Dendritic cell treated with granulocyte-macrophage colony-stimulating factor and Interleukin-4, amounts not matched to agents 40 ng/mL and 50 ng/mL, for 4 days (primary cell): Measurements from ENCODE around the gene LTBP3.

ENCODE experiments used
- H3K27ac Mint-ChIP-seq: one replicate; pipeline ENCODE4 v1.8.0; 2022; ENCODE audit warnings: mild to moderate bottlenecking, mixed read lengths
- H3K27me3 Mint-ChIP-seq: one replicate; pipeline ENCODE4 v1.8.0; 2022; ENCODE audit warnings: mild to moderate bottlenecking, mixed read lengths
- H3K36me3 Mint-ChIP-seq: one replicate; pipeline ENCODE4 v1.8.0; 2022; ENCODE audit warnings: low read depth, mixed read lengths
- H3K4me1 Mint-ChIP-seq: one replicate; pipeline ENCODE4 v1.8.0; 2022; ENCODE audit warnings: low read depth, mixed read lengths
- H3K4me3 Mint-ChIP-seq: one replicate; pipeline ENCODE4 v1.8.0; 2022; ENCODE audit warnings: mild to moderate bottlenecking, moderate library complexity, mixed read lengths
- H3K9me3 Mint-ChIP-seq: one replicate; pipeline ENCODE4 v1.8.0; 2022; ENCODE audit warnings: mixed read lengths
- intact Hi-C: fragments of 100-400 bp; cut with micrococcal nuclease; formaldehyde crosslinking; loops from one replicate; pipeline ENCODE4 v1.15.0; 2022

Gene LTBP3

DNA sequence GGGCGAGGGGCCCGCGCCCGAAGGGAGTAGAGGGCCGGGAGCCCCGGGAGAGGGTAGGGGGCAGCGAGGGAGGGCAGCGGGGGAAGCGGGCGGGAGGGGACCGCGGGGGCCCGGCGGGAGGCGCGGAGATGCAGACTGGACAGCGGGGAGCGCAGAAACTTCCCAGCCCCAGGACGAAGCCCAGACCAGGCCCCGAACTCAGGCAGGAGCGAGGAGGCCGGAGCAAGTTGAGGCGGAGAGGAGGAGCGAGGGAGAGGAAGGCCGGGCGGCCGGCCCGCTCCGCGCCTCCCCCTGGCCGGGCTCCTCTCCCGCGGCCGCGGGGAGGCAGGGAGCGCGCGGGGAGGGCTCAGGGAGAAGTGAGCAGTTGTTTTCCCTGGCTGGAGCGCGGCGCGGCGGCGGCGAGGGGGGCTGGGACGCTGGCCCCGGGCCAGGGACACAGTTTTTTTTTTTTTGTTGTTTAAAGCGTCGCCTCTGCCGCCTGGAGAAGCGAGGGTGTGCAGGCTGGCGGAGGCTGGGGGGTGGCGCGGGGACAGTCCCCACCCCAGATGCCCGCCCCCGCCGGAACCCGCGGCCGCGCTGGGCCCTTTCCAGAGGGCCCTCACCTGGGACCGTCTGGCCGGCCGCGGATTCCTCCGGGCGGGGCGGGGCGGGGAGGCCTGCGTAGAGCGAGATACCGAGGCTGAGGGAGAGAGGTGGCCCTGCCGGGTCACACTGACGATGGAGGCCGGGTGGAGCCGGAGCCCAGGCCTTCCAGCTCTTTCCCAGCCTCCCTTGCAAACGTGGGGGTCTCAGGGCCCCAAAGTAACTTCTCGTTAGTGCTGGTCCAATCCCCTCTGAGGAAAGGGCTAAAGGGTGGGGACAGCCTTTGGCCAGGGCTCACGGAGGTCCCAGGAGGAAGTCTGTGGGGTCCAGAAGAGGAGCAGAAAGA is at the start of gene LTBP3:
TSS of gene LTBP3 (minus strand) at position 358 of the 928 bp plus-strand sequence. CDS start 400 bp downstream, outside the sequence.
- Mint-ChIP-seq H3K9me3 (no peaks in the 10 kb centered on the region), H3K36me3 (no peaks in the 10 kb centered on the region), H3K4me1 (peaks cover 47% of the 10 kb centered on the region), H3K27ac (peak within 1 kb of the TSS; percentile 28), H3K27me3 (peaks cover 56% of the 10 kb centered on the region), H3K4me3 (peak within 1 kb of the TSS; percentile 65)
- intact Hi-C loops: no loop called here

GRCh38 chr11:65606876-65607613 is 48.9 kb upstream of the LTBP3 start:
- peaks cover 100% of the 10 kb centered on the region for H3K36me3 Mint-ChIP-seq
- H3K4me3 Mint-ChIP-seq: peak overlapping the region; percentile 4
- H3K4me1 Mint-ChIP-seq: peaks cover 64% of the 10 kb centered on the region
- intact Hi-C loops: no loop called here
- H3K9me3 Mint-ChIP-seq: no peaks in the 10 kb centered on the region
- no peaks in the 10 kb centered on the region for H3K27me3 Mint-ChIP-seq
- H3K27ac Mint-ChIP-seq: no peak overlapping the region

DNA sequence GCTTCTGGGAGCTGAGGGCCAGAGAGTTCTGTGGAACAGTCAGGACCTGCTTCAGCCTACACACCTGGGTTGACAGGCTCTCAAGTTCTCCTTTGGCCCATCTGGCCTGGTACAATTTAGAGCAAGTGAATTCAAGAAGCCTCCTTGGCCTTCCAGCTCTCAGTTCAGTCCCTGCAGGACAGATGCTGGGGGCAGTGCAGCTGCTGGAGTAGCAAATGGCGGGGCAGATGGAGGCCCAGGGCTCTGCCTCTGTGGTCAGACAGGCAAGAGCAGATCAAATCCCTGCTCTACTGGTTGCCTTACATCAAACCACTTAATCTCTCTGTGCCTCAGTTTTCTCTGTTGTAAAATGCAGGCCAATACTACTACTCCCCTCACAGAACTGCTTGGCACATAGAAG is 46.1 kb upstream of the LTBP3 start:
- no peak overlapping the region for H3K4me3 Mint-ChIP-seq
- peaks cover 100% of the 10 kb centered on the region for H3K36me3 Mint-ChIP-seq
- intact Hi-C loops: no loop called here
- peaks cover 41% of the 10 kb centered on the region for H3K4me1 Mint-ChIP-seq
- no peaks in the 10 kb centered on the region for H3K27me3 Mint-ChIP-seq
- no peaks in the 10 kb centered on the region for H3K9me3 Mint-ChIP-seq
- H3K27ac Mint-ChIP-seq: no peak overlapping the region

DNA sequence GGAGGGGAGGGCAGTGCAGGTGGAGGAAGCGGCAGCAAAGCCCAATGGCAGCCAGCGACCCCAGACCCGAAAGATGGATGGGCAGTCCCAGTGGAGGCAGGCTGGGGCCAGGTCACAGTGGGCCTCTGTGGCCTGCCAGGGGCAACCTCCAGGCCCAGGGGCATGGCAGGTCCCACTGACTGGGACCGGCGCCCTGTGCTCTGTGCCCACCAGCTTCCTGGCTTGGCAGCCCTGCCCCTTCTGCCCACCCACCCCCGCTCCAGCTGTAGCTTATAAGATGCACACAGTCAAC is 41.7 kb upstream of the LTBP3 start:
- no peak overlapping the region for H3K27ac Mint-ChIP-seq

GRCh38 chr11:65599216-65599954 is 41.2 kb upstream of the LTBP3 start:
- Mint-ChIP-seq H3K9me3 (no peaks in the 10 kb centered on the region), H3K27me3 (no peaks in the 10 kb centered on the region), H3K4me1 (peaks cover 52% of the 10 kb centered on the region), H3K27ac (no peak overlapping the region), H3K4me3 (no peak overlapping the region), H3K36me3 (peaks cover 93% of the 10 kb centered on the region)
- intact Hi-C loops: no loop called here

More for the DNA sequence above, 41.7 kb upstream of the LTBP3 start:
- H3K27me3 Mint-ChIP-seq: no peaks in the 10 kb centered on the region
- peaks cover 94% of the 10 kb centered on the region for H3K36me3 Mint-ChIP-seq
- no peak overlapping the region for H3K4me3 Mint-ChIP-seq
- no peaks in the 10 kb centered on the region for H3K9me3 Mint-ChIP-seq
- peaks cover 47% of the 10 kb centered on the region for H3K4me1 Mint-ChIP-seq
- intact Hi-C loops: no loop called here

- Mint-ChIP-seq H3K27me3 (no peaks in the 10 kb centered on the region), H3K9me3 (no peaks in the 10 kb centered on the region), H3K27ac (no peak overlapping the region), H3K4me3 (no peak overlapping the region), H3K4me1 (peaks cover 57% of the 10 kb centered on the region), H3K36me3 (peaks cover 93% of the 10 kb centered on the region)
- intact Hi-C loops: no loop called here
Measured at GRCh38 chr11:65598258-65598699, 40.1 kb upstream of the LTBP3 start.

DNA sequence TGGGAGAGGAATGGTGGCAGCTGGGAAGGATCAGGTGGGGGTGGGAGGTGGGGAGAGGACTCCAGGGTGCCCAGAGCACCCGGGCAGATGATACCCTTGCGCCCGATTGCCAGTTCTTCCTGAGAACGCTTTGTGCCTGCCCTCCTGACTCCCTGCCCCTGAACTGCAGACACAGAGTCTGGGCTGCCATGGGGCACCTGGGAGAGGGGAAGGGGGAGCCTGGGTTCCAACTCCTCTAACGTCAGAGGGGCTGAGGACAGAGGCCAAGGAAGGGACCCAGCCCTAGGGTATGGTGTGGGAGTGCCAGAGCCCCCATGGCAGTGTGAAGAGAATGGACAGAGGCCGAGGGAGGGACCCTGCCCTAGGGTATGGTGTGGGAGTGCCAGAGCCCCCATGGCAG is 38.4 kb upstream of the LTBP3 start:
- peak overlapping the region; percentile 69 for H3K27ac Mint-ChIP-seq
- H3K9me3 Mint-ChIP-seq: no peaks in the 10 kb centered on the region
- no peaks in the 10 kb centered on the region for H3K27me3 Mint-ChIP-seq
- H3K4me3 Mint-ChIP-seq: no peak overlapping the region
- H3K4me1 Mint-ChIP-seq: peaks cover 68% of the 10 kb centered on the region
- H3K36me3 Mint-ChIP-seq: peaks cover 93% of the 10 kb centered on the region
- intact Hi-C loops: no loop called here

DNA sequence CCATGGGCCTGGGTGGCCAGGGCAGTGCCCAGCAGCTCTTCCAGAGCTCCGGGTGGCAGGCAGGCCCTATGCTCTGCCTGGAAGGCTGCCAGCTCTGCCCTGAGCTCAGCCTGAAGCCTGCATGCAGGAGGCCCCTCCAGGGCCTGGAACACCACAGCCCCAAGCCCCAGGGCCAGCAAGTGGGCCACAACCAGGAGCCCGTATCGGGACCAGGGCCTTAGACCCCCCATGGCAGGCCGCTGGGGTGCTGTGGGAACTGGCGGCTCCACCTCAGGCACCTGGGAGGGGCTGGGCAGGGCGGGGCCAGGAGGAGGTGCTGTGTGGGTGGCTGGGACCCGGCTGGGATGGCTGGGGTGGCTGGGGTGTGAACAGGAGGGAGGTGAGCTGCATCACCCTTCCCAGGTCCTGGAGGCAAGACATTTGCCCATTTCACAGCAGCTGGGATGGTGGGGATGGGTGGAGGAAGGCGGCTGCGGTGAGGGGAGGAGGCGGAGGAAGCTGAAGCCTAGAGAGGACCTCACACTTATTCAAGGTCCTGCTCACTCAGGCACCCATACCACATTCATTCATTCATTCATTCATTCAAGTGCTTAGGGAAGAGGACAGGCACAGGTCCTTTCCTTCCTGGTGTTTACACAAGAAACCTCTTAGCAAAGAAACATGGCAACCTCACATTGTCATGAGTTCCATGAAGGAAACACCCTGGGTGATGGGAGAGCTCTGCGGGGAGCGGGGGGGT is 37.6 kb upstream of the LTBP3 start, which contains the start of gene KCNK7:
TSS of gene KCNK7 (minus strand) at position 258 of the 739 bp plus-strand sequence. CDS start at position 230, 28 bp downstream.
- Mint-ChIP-seq H3K27ac (peak within 1 kb of the TSS; percentile 69), H3K9me3 (no peaks in the 10 kb centered on the region), H3K27me3 (no peaks in the 10 kb centered on the region), H3K36me3 (peaks cover 93% of the 10 kb centered on the region), H3K4me3 (no peak within 1 kb of the TSS), H3K4me1 (peaks cover 67% of the 10 kb centered on the region)
- intact Hi-C loops: no loop called here

GRCh38 chr11:65595131-65595530 is 37.0 kb upstream of the LTBP3 start:
- peaks cover 93% of the 10 kb centered on the region for H3K36me3 Mint-ChIP-seq
- intact Hi-C loops: no loop called here
- H3K27ac Mint-ChIP-seq: peak overlapping the region; percentile 69
- H3K9me3 Mint-ChIP-seq: no peaks in the 10 kb centered on the region
- H3K27me3 Mint-ChIP-seq: no peaks in the 10 kb centered on the region
- peaks cover 71% of the 10 kb centered on the region for H3K4me1 Mint-ChIP-seq
- no peak overlapping the region for H3K4me3 Mint-ChIP-seq

- peaks cover 79% of the 10 kb centered on the region for H3K4me1 Mint-ChIP-seq
- peak overlapping the region; percentile 68 for H3K27ac Mint-ChIP-seq
- intact Hi-C loops: no loop called here
- no peaks in the 10 kb centered on the region for H3K9me3 Mint-ChIP-seq
- peaks cover 93% of the 10 kb centered on the region for H3K36me3 Mint-ChIP-seq
- peak overlapping the region; percentile 5 for H3K4me3 Mint-ChIP-seq
- H3K27me3 Mint-ChIP-seq: no peaks in the 10 kb centered on the region
Measured at GRCh38 chr11:65593518-65594414, 35.6 kb upstream of the LTBP3 start.

DNA sequence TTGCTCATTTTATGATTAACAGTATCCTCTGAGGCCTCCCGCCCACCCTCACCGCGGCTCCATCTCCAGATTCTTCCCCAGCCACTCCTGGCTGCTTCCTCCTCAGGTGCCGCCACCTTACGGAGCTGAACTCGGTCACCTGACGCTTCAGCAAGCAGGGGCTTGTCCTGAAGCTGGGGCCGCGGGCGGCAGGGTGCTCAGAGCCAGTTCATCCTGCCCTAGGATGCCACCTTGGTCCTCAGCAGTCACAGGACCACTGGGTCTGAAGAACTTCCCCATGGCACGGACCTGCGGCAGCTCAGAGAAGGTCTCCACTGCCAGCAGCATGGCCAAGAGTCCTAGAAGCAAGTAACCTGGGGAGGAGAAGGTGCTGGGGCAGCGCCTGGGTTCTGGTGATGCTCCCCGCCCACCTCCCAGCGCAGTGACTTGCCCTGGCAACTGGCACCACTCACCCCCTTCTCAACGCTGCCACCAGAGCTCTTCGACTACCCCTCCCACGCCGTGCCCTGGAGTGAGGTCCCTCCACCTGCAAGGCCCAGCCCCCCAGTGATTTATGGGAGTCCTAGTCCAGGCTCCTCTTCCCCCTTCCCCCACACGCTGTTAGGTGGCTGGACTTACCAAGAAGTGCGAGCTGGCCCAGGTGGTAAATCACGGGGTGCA is 34.8 kb upstream of the LTBP3 start:
- H3K9me3 Mint-ChIP-seq: no peaks in the 10 kb centered on the region
- H3K4me3 Mint-ChIP-seq: peak overlapping the region; percentile 5
- H3K4me1 Mint-ChIP-seq: peaks cover 80% of the 10 kb centered on the region
- peaks cover 93% of the 10 kb centered on the region for H3K36me3 Mint-ChIP-seq
- H3K27ac Mint-ChIP-seq: peak overlapping the region; percentile 68
- intact Hi-C loops: no loop called here
- H3K27me3 Mint-ChIP-seq: no peaks in the 10 kb centered on the region
